ENCODE data around the gene GCSAML. TPM values are rescaled to one million over a fixed set of nuclear protein-coding genes. Genes with fewer than 3 reads are reported as not detected.
"Not testable (repeated sequence)": the region's sequence is repeated elsewhere in the genome, so short reads cannot be mapped to it uniquely, and the experiment has no call there.

The GCSAML gene
- total RNA-seq, 1 donor from 2014 or later = 0.14 TPM

GRCh38 chr1:247517795-247518612, 30.9 kb upstream of the GCSAML start:
- Histone ChIP-seq H3K9me3 (ENCODE audit: insufficient read depth, low read depth, low read length) (peaks cover 11% of the 10 kb centered on the region), H3K4me2 (ENCODE audit: low read length) (no peak overlapping the region), H3K27me3 (ENCODE audit: insufficient read depth, low read length) (no peaks in the 10 kb centered on the region), H3K9ac (ENCODE audit: low read length) (no peak overlapping the region), H3K36me3 (ENCODE audit: insufficient read depth, low read length) (no peaks in the 10 kb centered on the region), H3K4me1 (ENCODE audit: insufficient read depth, low read length) (no peaks in the 10 kb centered on the region), H2AFZ (ENCODE audit: low read depth, low read length) (no peak overlapping the region), H3K4me3 (ENCODE audit: insufficient read depth, low read depth, low read length) (no peak overlapping the region), H4K20me1 (ENCODE audit: insufficient read depth, low read length) (no peaks in the 10 kb centered on the region), H3K79me2 (ENCODE audit: insufficient read depth, low read length) (no peaks in the 10 kb centered on the region), H3K27ac (ENCODE audit: low read depth, low read length) (no peak overlapping the region)
- FAIRE-seq (no peak), DNase-seq (ENCODE audit: low read depth) (no peak)
- Mint-ChIP-seq H3K27ac (ENCODE audit: unreplicated experiment) (no peak overlapping the region), H3K4me3 (ENCODE audit: unreplicated experiment) (no peak overlapping the region), H3K4me1 (ENCODE audit: low read depth, unreplicated experiment) (no peaks in the 10 kb centered on the region), H3K9me3 (ENCODE audit: unreplicated experiment) (no peaks in the 10 kb centered on the region), H3K36me3 (ENCODE audit: low read depth, unreplicated experiment) (no peaks in the 10 kb centered on the region), H3K27me3 (ENCODE audit: low read depth, unreplicated experiment) (no peaks in the 10 kb centered on the region)
- TF ChIP-seq CTCF (IDR thresholded peaks at IDR 0.05; ENCODE audit: insufficient read depth, low read depth, low read length) = no peak
- TF ChIP-seq EZH2 (IDR thresholded peaks at IDR 0.05; ENCODE audit: insufficient read depth, low read length) = no peak

DNA sequence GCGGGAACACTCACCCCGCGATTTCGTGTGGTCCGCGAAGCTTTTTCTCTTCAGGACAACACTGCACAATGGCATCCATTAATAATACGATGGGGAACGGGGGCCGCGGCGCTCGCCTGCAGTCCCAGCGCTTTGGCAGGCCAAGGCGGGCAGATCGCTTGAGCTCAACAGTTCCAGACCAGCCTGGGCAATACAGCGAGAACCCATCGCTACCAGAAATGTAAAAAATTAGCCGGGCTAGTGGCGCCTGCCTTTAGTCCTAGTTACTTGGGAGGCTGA, 30.4 kb upstream of the GCSAML start:
- Mint-ChIP-seq H3K9me3 (ENCODE audit: unreplicated experiment) (no peaks in the 10 kb centered on the region), H3K27ac (ENCODE audit: unreplicated experiment) (no peak overlapping the region), H3K4me3 (ENCODE audit: unreplicated experiment) (no peak overlapping the region), H3K4me1 (ENCODE audit: low read depth, unreplicated experiment) (no peaks in the 10 kb centered on the region), H3K27me3 (ENCODE audit: low read depth, unreplicated experiment) (no peaks in the 10 kb centered on the region), H3K36me3 (ENCODE audit: low read depth, unreplicated experiment) (no peaks in the 10 kb centered on the region)
- H3K4me1 ChIP-seq (ENCODE audit: insufficient read depth, low read length) = no peaks in the 10 kb centered on the region
- TF ChIP-seq EZH2 (IDR thresholded peaks at IDR 0.05; ENCODE audit: insufficient read depth, low read length) (no peak), CTCF (IDR thresholded peaks at IDR 0.05; ENCODE audit: insufficient read depth, low read depth, low read length) (no peak)
- H3K27ac ChIP-seq (ENCODE audit: low read depth, low read length) = no peak overlapping the region
- no peaks in the 10 kb centered on the region for H4K20me1 ChIP-seq (ENCODE audit: insufficient read depth, low read length)
- no peak overlapping the region for H3K4me2 ChIP-seq (ENCODE audit: low read length)
- H3K27me3 ChIP-seq (ENCODE audit: insufficient read depth, low read length) = no peaks in the 10 kb centered on the region
- DNase-seq (ENCODE audit: low read depth) (no peak), FAIRE-seq (no peak)
- no peaks in the 10 kb centered on the region for H3K79me2 ChIP-seq (ENCODE audit: insufficient read depth, low read length)
- H2AFZ ChIP-seq (ENCODE audit: low read depth, low read length) = no peak overlapping the region
- H3K36me3 ChIP-seq (ENCODE audit: insufficient read depth, low read length) = no peaks in the 10 kb centered on the region
- H3K9me3 ChIP-seq (ENCODE audit: insufficient read depth, low read depth, low read length) = peaks cover 8% of the 10 kb centered on the region
- no peak overlapping the region for H3K4me3 ChIP-seq (ENCODE audit: insufficient read depth, low read depth, low read length)
- no peak overlapping the region for H3K9ac ChIP-seq (ENCODE audit: low read length)

DNA sequence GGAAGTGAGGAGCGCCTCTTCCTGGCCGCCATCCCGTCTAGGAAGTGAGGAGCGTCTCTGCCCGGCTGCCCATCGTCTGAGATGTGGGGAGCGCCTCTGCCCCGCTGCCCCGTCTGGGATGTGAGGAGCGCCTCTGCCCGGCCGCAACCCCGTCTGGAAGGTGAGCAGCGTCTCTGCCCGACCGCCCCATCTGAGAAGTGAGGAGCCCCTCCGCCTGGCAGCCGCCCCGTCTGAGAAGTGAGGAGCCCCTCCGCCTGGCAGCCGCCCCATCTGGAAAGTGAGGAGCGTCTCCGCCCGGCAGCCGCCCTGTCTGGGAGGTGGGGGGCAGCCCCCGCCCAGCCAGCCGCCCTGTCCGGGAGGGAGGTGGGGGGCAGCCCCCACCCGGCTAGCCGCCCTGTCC, 27.0 kb upstream of the GCSAML start:
- not testable (repeated sequence) for H3K9ac ChIP-seq (ENCODE audit: low read length); H3K4me1 Mint-ChIP-seq (ENCODE audit: low read depth, unreplicated experiment)

More for the DNA sequence above, 27.0 kb upstream of the GCSAML start:
- H3K27me3 ChIP-seq (ENCODE audit: insufficient read depth, low read length); H3K36me3 ChIP-seq (ENCODE audit: insufficient read depth, low read length); H2AFZ ChIP-seq (ENCODE audit: low read depth, low read length); H3K27ac Mint-ChIP-seq (ENCODE audit: unreplicated experiment); FAIRE-seq; H3K4me2 ChIP-seq (ENCODE audit: low read length); H3K79me2 ChIP-seq (ENCODE audit: insufficient read depth, low read length); H3K27ac ChIP-seq (ENCODE audit: low read depth, low read length); H3K9me3 Mint-ChIP-seq (ENCODE audit: unreplicated experiment); DNase-seq (ENCODE audit: low read depth); H3K4me3 Mint-ChIP-seq (ENCODE audit: unreplicated experiment); H3K4me1 ChIP-seq (ENCODE audit: insufficient read depth, low read length); H3K36me3 Mint-ChIP-seq (ENCODE audit: low read depth, unreplicated experiment); H4K20me1 ChIP-seq (ENCODE audit: insufficient read depth, low read length); H3K27me3 Mint-ChIP-seq (ENCODE audit: low read depth, unreplicated experiment); H3K4me3 ChIP-seq (ENCODE audit: insufficient read depth, low read depth, low read length): not testable (repeated sequence)
- peaks cover 13% of the 10 kb centered on the region for H3K9me3 ChIP-seq (ENCODE audit: insufficient read depth, low read depth, low read length)
